Esophagus squamous epithelium (tissue), 5 donors: ENCODE results near the gene CLEC4C. TPM values are rescaled to one million over a fixed set of nuclear protein-coding genes. Genes with fewer than 3 reads are reported as not detected.

ENCODE experiments used
- DNase-seq: peaks from one replicate; lab custom pipeline; 2025; lab: John Stamatoyannopoulos, UW
- H3K27ac ChIP-seq, 4 donors: fragments of 200-600 bp; sonication (generic); one replicate each; pipeline ENCODE4 v1.5.1; 2016 to 2019; ENCODE audit warnings: mild to moderate bottlenecking in 1 of 4
- H3K27me3 ChIP-seq, 4 donors: fragments of 200-600 bp; sonication (generic); 1 replicate in 3 of 4; 2 replicates in 1 of 4; pipeline versions ENCODE4 v1.5.1 to v1.6.0; 2017 to 2021; ENCODE audit warnings: antibody characterized with exemption in 1 of 4
- H3K36me3 ChIP-seq, 3 donors: fragments of 200-600 bp; sonication (generic); one replicate each; pipeline ENCODE4 v1.5.1; 2016 to 2019
- H3K4me1 ChIP-seq, 3 donors: fragments of 200-600 bp; sonication (generic); one replicate each; pipeline ENCODE4 v1.5.1; 2017 to 2019
- H3K4me3 ChIP-seq, 4 donors: fragments of 200-600 bp; sonication (generic); 1 replicate in 3 of 4; 2 replicates in 1 of 4; pipeline ENCODE4 v1.5.1; 2016 to 2019; ENCODE audit warnings: mild to moderate bottlenecking in 2 of 4, moderate library complexity in 1 of 4
- H3K9me3 ChIP-seq, 3 donors: fragments of 200-600 bp; sonication (generic); one replicate each; pipeline ENCODE4 v1.5.1; 2016 to 2019
- POLR2A ChIP-seq, 4 donors: fragments of 450-650 bp; IDR thresholded peaks; one replicate each; pipeline ENCODE4 v1.6.1; 2017; ENCODE audit warnings: antibody characterized with exemption in 4 of 4, mild to moderate bottlenecking in 4 of 4, moderate library complexity in 3 of 4
- WGBS, 2 donors: methylation state at CpG; one replicate each; pipeline ENCODE4 v1.1.5; 2018; 5-methylcytosine and 5-hydroxymethylcytosine counted together
- intact Hi-C: fragments of 100-400 bp; cut with DNase I; formaldehyde crosslinking; loops from one replicate; pipeline ENCODE4 v1.15.0; 2022
- small RNA-seq, 4 donors: library from RNA; depleted of rRNA; stranded (forward); fragments of <200 nt; gene quantifications; one replicate each; pipeline ENCODE3, GENCODE V24; 2016
- total RNA-seq, 4 donors: library from RNA; depleted of rRNA; stranded (reverse); fragments of >200 nt; gene quantifications; one replicate each; pipeline ENCODE4 v1.1.0, GENCODE V29; 2016
- TF ChIP-seq, protein P1 (sequence below), 6 experiments: fragments of 450-650 bp in 4 of 6; fragments of 200-600 bp in 2 of 6; sonication (generic) in 2 of 6; IDR thresholded peaks; one replicate each; pipeline ENCODE4 v1.5.1; 2016 to 2019; ENCODE audit warnings: antibody characterized with exemption in 6 of 6, mild to moderate bottlenecking in 4 of 6, moderate library complexity in 4 of 6
- donor health status: DM: yes; HTN: yes; CAD: no.

Gene CLEC4C
- total RNA-seq, 4 donors from 2014 or later, result not detected

DNA sequence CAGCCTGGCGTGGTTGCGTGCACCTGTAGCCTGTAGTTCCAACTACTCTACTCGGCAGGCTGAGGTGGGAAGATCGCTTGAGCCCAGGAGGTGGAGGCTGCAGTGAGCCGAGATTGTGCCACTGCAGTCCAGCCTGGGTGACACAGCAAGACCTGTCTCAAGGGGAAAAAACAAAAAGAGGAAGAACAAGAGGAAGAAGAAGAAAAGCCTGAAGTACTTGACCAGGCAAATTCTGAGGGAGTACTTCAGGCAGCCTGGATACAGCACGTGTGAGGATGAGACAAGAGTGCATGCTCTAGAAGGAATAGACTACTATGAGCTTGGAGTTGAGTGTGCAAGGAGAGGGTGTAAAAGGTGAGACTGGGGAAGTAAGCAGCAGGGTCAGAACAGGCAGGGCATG, 53.4 kb downstream of the CLEC4C start:
- TF ChIP-seq, protein P1, sequence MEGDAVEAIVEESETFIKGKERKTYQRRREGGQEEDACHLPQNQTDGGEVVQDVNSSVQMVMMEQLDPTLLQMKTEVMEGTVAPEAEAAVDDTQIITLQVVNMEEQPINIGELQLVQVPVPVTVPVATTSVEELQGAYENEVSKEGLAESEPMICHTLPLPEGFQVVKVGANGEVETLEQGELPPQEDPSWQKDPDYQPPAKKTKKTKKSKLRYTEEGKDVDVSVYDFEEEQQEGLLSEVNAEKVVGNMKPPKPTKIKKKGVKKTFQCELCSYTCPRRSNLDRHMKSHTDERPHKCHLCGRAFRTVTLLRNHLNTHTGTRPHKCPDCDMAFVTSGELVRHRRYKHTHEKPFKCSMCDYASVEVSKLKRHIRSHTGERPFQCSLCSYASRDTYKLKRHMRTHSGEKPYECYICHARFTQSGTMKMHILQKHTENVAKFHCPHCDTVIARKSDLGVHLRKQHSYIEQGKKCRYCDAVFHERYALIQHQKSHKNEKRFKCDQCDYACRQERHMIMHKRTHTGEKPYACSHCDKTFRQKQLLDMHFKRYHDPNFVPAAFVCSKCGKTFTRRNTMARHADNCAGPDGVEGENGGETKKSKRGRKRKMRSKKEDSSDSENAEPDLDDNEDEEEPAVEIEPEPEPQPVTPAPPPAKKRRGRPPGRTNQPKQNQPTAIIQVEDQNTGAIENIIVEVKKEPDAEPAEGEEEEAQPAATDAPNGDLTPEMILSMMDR (IDR thresholded peaks at IDR 0.05), result no peak
- TF ChIP-seq POLR2A (IDR thresholded peaks at IDR 0.05), result no peak
- H3K4me3 ChIP-seq, result no peak overlapping the region
- no peaks in the 10 kb centered on the region for H3K36me3 ChIP-seq
- no peak for DNase-seq
- H3K27ac ChIP-seq, result no peak overlapping the region
- H3K27me3 ChIP-seq, result no peaks in the 10 kb centered on the region
- no peaks in the 10 kb centered on the region for H3K9me3 ChIP-seq
- intact Hi-C loops, result no loop called here
- no peaks in the 10 kb centered on the region for H3K4me1 ChIP-seq
- 60 to 70% methylated on average over 6 of the region's 6 CpGs for WGBS, 2 donors

DNA sequence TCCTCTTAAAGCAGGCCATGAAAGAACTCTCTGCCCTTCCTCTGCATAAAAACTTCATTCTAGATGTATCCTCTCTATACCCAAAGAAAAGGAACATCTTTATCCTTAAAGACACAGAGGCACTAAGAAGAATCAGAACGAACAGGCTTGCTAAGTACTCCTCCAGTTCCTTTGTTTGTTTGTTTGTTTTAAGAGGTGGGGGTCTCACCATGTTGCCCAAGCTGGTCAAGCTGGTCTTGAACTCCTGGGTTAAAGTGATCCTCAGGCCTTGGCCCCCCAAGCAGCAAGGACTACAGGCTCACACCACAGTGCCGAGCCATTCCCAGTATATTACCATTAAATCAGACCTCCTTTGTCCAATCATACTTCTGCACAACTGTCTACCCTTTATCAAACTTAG, 65.6 kb downstream of the CLEC4C start:
- TF ChIP-seq POLR2A (IDR thresholded peaks at IDR 0.05), result no peak
- TF ChIP-seq, protein P1 (IDR thresholded peaks at IDR 0.05), result no peak
- Histone ChIP-seq H3K4me1 (no peaks in the 10 kb centered on the region), H3K36me3 (no peaks in the 10 kb centered on the region), H3K27ac (no peak overlapping the region), H3K27me3 (no peaks in the 10 kb centered on the region), H3K4me3 (no peak overlapping the region), H3K9me3 (no peaks in the 10 kb centered on the region)
- 67 to 74% methylated on average over 2 of the region's 2 CpGs for WGBS, 2 donors
- DNase-seq, result no peak
- intact Hi-C loops, result no loop called here

Small RNA genes lying within 50 kb of the gene (small RNA-seq; reads per million reads assigned to genes)
- gene RF00019, result 0 reads per million in 4 donors

Other genes with a start within 250 kb of the CLEC4C start
- 100 to 1,000 TPM in 2 of 4 donors, 10 to 100 TPM in 1, 1 to 10 TPM in 1; 4.2 to 137 (median 67.1) TPM for gene CD163, start 243.6 kb downstream of the CLEC4C start, total RNA-seq
- gene APOBEC1, start 81.5 kb downstream of the CLEC4C start, total RNA-seq, result not detected
- gene GDF3, start 51.6 kb downstream of the CLEC4C start, total RNA-seq, result not detected
- gene DPPA3, start 35.9 kb downstream of the CLEC4C start, total RNA-seq, result not detected
- not detected for gene NANOGNB, start 17.8 kb upstream of the CLEC4C start, total RNA-seq
- under 1 TPM in 1 of 4 donors, not detected in 3; 0.26 TPM for gene NANOG, start 42.0 kb upstream of the CLEC4C start, total RNA-seq
- not detected for gene SLC2A14, start 125.5 kb upstream of the CLEC4C start, total RNA-seq
- 1 to 10 TPM; 3.8 to 9.9 (median 4.4) TPM for gene SLC2A3, start 188.8 kb upstream of the CLEC4C start, total RNA-seq